H1 (cell line): ENCODE results near the gene KIF26A.

ENCODE experiments used
- CTCF ChIP-seq, 3 experiments: IDR thresholded peaks; 1 replicate in 2 of 3; 2 replicates in 1 of 3; pipeline versions ENCODE4 v1.5.1 to v1.6.1; 2011; ENCODE audit warnings: low read length in 3 of 3, mild to moderate bottlenecking in 3 of 3, inconsistent platforms in 2 of 3, low read depth in 1 of 3, moderate library complexity in 1 of 3; ENCODE audit not compliant: insufficient read depth in 1 of 3; ENCODE audit errors: control extremely low read depth in 1 of 3
- EP300 ChIP-seq, 2 experiments: IDR thresholded peaks; 1 replicate in 1 of 2; 2 replicates in 1 of 2; pipeline ENCODE4 v1.6.1; 2011 to 2012; ENCODE audit warnings: low read depth in 2 of 2, low read length in 2 of 2, mild to moderate bottlenecking in 2 of 2, borderline replicate concordance in 1 of 2, inconsistent platforms in 1 of 2, moderate library complexity in 1 of 2
- EZH2 ChIP-seq: fragments of 200-600 bp; sonication (generic); IDR thresholded peaks from 2 replicates; pipeline ENCODE4 v1.7.1; 2012; ENCODE audit warnings: low read depth, mild to moderate bottlenecking, moderate library complexity, low read length, inconsistent platforms; ENCODE audit not compliant: severe bottlenecking
- FOSL1 ChIP-seq: IDR thresholded peaks from 2 replicates; pipeline ENCODE4 v1.6.1; 2011; ENCODE audit warnings: mild to moderate bottlenecking, low read depth, low read length, moderate library complexity; ENCODE audit not compliant: insufficient read depth
- GABPA ChIP-seq: IDR thresholded peaks from 2 replicates; pipeline ENCODE4 v1.6.1; 2011; ENCODE audit warnings: mild to moderate bottlenecking, low read length, moderate library complexity, borderline replicate concordance; ENCODE audit not compliant: insufficient read depth
- PHF8 ChIP-seq: fragments of 200-600 bp; sonication (generic); conservative IDR thresholded peaks from 2 replicates; pipeline ENCODE4 v1.7.1; 2012; ENCODE audit warnings: low read depth, mild to moderate bottlenecking, inconsistent platforms, low read length, moderate library complexity
- POLR2A ChIP-seq, 2 experiments: IDR thresholded peaks; 1 replicate in 1 of 2; 2 replicates in 1 of 2; pipeline ENCODE4 v1.6.1; 2011; ENCODE audit warnings: low read depth in 2 of 2, low read length in 2 of 2, mild to moderate bottlenecking in 2 of 2; ENCODE audit errors: control extremely low read depth in 1 of 2
- RAD21 ChIP-seq, 2 experiments: IDR thresholded peaks in 1 of 2; conservative IDR thresholded peaks in 1 of 2; 2 replicates each; pipeline ENCODE4 v1.6.1; 2011; ENCODE audit warnings: low read depth in 2 of 2, low read length in 2 of 2, improper control_type of control experiment in 1 of 2, inconsistent platforms in 1 of 2, mild to moderate bottlenecking in 1 of 2, moderate library complexity in 1 of 2
- SP1 ChIP-seq: IDR thresholded peaks from 2 replicates; pipeline ENCODE4 v1.6.1; 2011; ENCODE audit warnings: low read depth, low read length
- SRF ChIP-seq: IDR thresholded peaks from 2 replicates; pipeline ENCODE4 v1.6.1; 2011; ENCODE audit warnings: mild to moderate bottlenecking, low read depth, low read length, moderate library complexity

- TF ChIP-seq GABPA: no peak
- TF ChIP-seq FOSL1: no peak
- TF ChIP-seq RAD21 (IDR thresholded peaks at IDR 0.05 in 1 of 2, conservative IDR thresholded peaks at IDR 0.05 in 1 of 2; ENCODE audit: low read depth in 2 of 2, low read length in 2 of 2): no peak
- TF ChIP-seq EZH2: no peak
- TF ChIP-seq CTCF (IDR thresholded peaks at IDR 0.05; ENCODE audit: control extremely low read depth in 1 of 3, insufficient read depth in 1 of 3, low read depth in 1 of 3, low read length in 3 of 3): no peak
- no peak for TF ChIP-seq PHF8
- no peak for TF ChIP-seq POLR2A (IDR thresholded peaks at IDR 0.05; ENCODE audit: control extremely low read depth in 1 of 2, low read depth in 2 of 2, low read length in 2 of 2)
- TF ChIP-seq SRF: no peak
- TF ChIP-seq SP1: no peak
- no peak for TF ChIP-seq EP300 (IDR thresholded peaks at IDR 0.05; ENCODE audit: borderline replicate concordance in 1 of 2, low read depth in 2 of 2, low read length in 2 of 2)
Observed at GRCh38 chr14:104207142-104208014, 69.0 kb downstream of the KIF26A start.
